ENCODE measurements around the gene MTMR6.
"Not testable (repeated sequence)": the region's sequence is repeated elsewhere in the genome, so short reads cannot be mapped to it uniquely, and the experiment has no call there.

Gene MTMR6

GRCh38 chr13:25286969-25287961, at the start of gene MTMR6:
Gene MTMR6 (minus strand): TSS chr13:25287488. CDS start chr13:25287247, 241 bp downstream.
- in situ Hi-C loops (cut with MboI; ENCODE audit: low sequenced_read_pairs): no loop called here

GRCh38 chr13:25335856-25336255, 48.6 kb upstream of the MTMR6 start:
- in situ Hi-C loops (cut with MboI; ENCODE audit: low sequenced_read_pairs): no loop called here

- in situ Hi-C loops (cut with MboI; ENCODE audit: low sequenced_read_pairs): no loop called here
Observed at GRCh38 chr13:25330541-25330940, 43.3 kb upstream of the MTMR6 start.

GRCh38 chr13:25329706-25330105, 42.4 kb upstream of the MTMR6 start:
- in situ Hi-C loops (cut with MboI; ENCODE audit: low sequenced_read_pairs): no loop called here

GRCh38 chr13:25324100-25324499, 36.8 kb upstream of the MTMR6 start:
- in situ Hi-C loops (cut with MboI; ENCODE audit: low sequenced_read_pairs): no loop called here

- in situ Hi-C loops (cut with MboI; ENCODE audit: low sequenced_read_pairs): no loop called here
Observed at GRCh38 chr13:25319771-25320170, 32.5 kb upstream of the MTMR6 start.

GRCh38 chr13:25318946-25319345, 31.7 kb upstream of the MTMR6 start:
- in situ Hi-C loops (cut with MboI; ENCODE audit: low sequenced_read_pairs): not testable (repeated sequence)

- in situ Hi-C loops (cut with MboI; ENCODE audit: low sequenced_read_pairs): no loop called here
Observed at GRCh38 chr13:25310891-25311290, 23.6 kb upstream of the MTMR6 start.

- in situ Hi-C loops (cut with MboI; ENCODE audit: low sequenced_read_pairs): no loop called here
Observed at GRCh38 chr13:25306671-25307464, 19.6 kb upstream of the MTMR6 start.

GRCh38 chr13:25302121-25302520, 14.8 kb upstream of the MTMR6 start:
- in situ Hi-C loops (cut with MboI; ENCODE audit: low sequenced_read_pairs): no loop called here

- in situ Hi-C loops (cut with MboI; ENCODE audit: low sequenced_read_pairs): no loop called here
Observed at GRCh38 chr13:25301347-25302113, 14.2 kb upstream of the MTMR6 start, which contains the start of gene NUP58. Gene NUP58 (plus strand): TSS chr13:25301625. CDS start chr13:25301774, 149 bp downstream.

GRCh38 chr13:25300861-25301346, 13.6 kb upstream of the MTMR6 start:
- in situ Hi-C loops (cut with MboI; ENCODE audit: low sequenced_read_pairs): no loop called here

- in situ Hi-C loops (cut with MboI; ENCODE audit: low sequenced_read_pairs): no loop called here
Observed at GRCh38 chr13:25295701-25296100, 8.4 kb upstream of the MTMR6 start.

GRCh38 chr13:25295228-25295627, 7.9 kb upstream of the MTMR6 start:
- in situ Hi-C loops (cut with MboI; ENCODE audit: low sequenced_read_pairs): no loop called here

GRCh38 chr13:25292301-25292700, 5.0 kb upstream of the MTMR6 start:
- in situ Hi-C loops (cut with MboI; ENCODE audit: low sequenced_read_pairs): no loop called here

GRCh38 chr13:25291691-25292090, 4.4 kb upstream of the MTMR6 start:
- in situ Hi-C loops (cut with MboI; ENCODE audit: low sequenced_read_pairs): no loop called here

- in situ Hi-C loops (cut with MboI; ENCODE audit: low sequenced_read_pairs): no loop called here
Observed at GRCh38 chr13:25288966-25289365, 1.7 kb upstream of the MTMR6 start.

- in situ Hi-C loops (cut with MboI; ENCODE audit: low sequenced_read_pairs): no loop called here
Observed at GRCh38 chr13:25286308-25286968, 850 bp downstream of the MTMR6 start.

- in situ Hi-C loops (cut with MboI; ENCODE audit: low sequenced_read_pairs): no loop called here
Observed at GRCh38 chr13:25281935-25282332, 5.4 kb downstream of the MTMR6 start.
